ENCODE data around the gene ARNT2.

ARNT2 gene

GRCh38 chr15:80419546-80419945, 15.4 kb downstream of the ARNT2 start:
- H3K4me1 ChIP-seq (ENCODE audit: control insufficient read depth in 2 of 2, insufficient read depth in 1 of 2, low read depth in 1 of 2, low read length in 2 of 2): peaks cover 9 to 10% of the 10 kb centered on the region in 2 donors
- no peak overlapping the region for H2BK15ac ChIP-seq (ENCODE audit: low read length)
- H3K14ac ChIP-seq (ENCODE audit: low read length): no peak overlapping the region
- no peak overlapping the region for H2AK5ac ChIP-seq (ENCODE audit: low read depth, low read length)
- no peak overlapping the region for H2BK12ac ChIP-seq (ENCODE audit: low read length)
- H3K4me2 ChIP-seq (ENCODE audit: insufficient read depth, low read length, poor library complexity, severe bottlenecking): no peak overlapping the region
- no peak overlapping the region for H4K8ac ChIP-seq (ENCODE audit: low read depth, low read length)
- H3K36me3 ChIP-seq (replicated peaks in 1 of 2; ENCODE audit: control insufficient read depth in 2 of 2, insufficient read depth in 2 of 2, low read length in 2 of 2): peaks cover 0 to 3% of the 10 kb centered on the region in 2 donors
- H3K9me3 ChIP-seq (replicated peaks in 1 of 2; ENCODE audit: control insufficient read depth in 2 of 2, insufficient read depth in 1 of 2, low read depth in 1 of 2, low read length in 2 of 2): peaks cover 0 to 16% of the 10 kb centered on the region in 2 donors
- H3K18ac ChIP-seq (ENCODE audit: low read length): no peak overlapping the region
- WGBS, 2 donors (ENCODE audit: extremely low coverage in 2 of 2, insufficient read length in 2 of 2, insufficient replicate concordance in 1 of 2): no CpG with 5 or more reads among the region's 5 CpGs
- H3K4me3 ChIP-seq (ENCODE audit: low read length in 2 of 2): no peak overlapping the region
- H2AFZ ChIP-seq (ENCODE audit: low read length): no peak overlapping the region
- no peak overlapping the region for H2BK5ac ChIP-seq (ENCODE audit: low read length)
- H3K4ac ChIP-seq (ENCODE audit: low read length): no peak overlapping the region
- H2BK120ac ChIP-seq (ENCODE audit: low read depth, low read length): no peak overlapping the region
- no peak overlapping the region for H3K23ac ChIP-seq (ENCODE audit: low read depth, low read length, poor library complexity)
- H3K27me3 ChIP-seq (ENCODE audit: control insufficient read depth in 3 of 3, insufficient read depth in 3 of 3, low read depth in 1 of 3, low read length in 3 of 3): no peaks in the 10 kb centered on the region
- H3K27ac ChIP-seq (replicated peaks; ENCODE audit: low read length): no peak overlapping the region
- no peak for DNase-seq (ENCODE audit: low spot score)
- peaks cover 7% of the 10 kb centered on the region for H3K79me1 ChIP-seq (ENCODE audit: low read depth, low read length)
- no peak overlapping the region for H3K9ac ChIP-seq (ENCODE audit: low read depth, low read length, poor library complexity)
- H4K91ac ChIP-seq (ENCODE audit: low read depth, low read length, poor library complexity): no peak overlapping the region

- no peaks in the 10 kb centered on the region for H3K4me1 ChIP-seq (ENCODE audit: control insufficient read depth in 2 of 2, insufficient read depth in 1 of 2, low read depth in 1 of 2, low read length in 2 of 2)
- no peak overlapping the region for H4K91ac ChIP-seq (ENCODE audit: low read depth, low read length, poor library complexity)
- no peak overlapping the region for H2BK12ac ChIP-seq (ENCODE audit: low read length)
- no peak for DNase-seq (ENCODE audit: low spot score)
- H2BK5ac ChIP-seq (ENCODE audit: low read length): no peak overlapping the region
- no peaks in the 10 kb centered on the region for H3K36me3 ChIP-seq (replicated peaks in 1 of 2; ENCODE audit: control insufficient read depth in 2 of 2, insufficient read depth in 2 of 2, low read length in 2 of 2)
- H2AK5ac ChIP-seq (ENCODE audit: low read depth, low read length): no peak overlapping the region
- no peak overlapping the region for H3K9ac ChIP-seq (ENCODE audit: low read depth, low read length, poor library complexity)
- no peak overlapping the region for H3K4ac ChIP-seq (ENCODE audit: low read length)
- no peak overlapping the region for H3K27ac ChIP-seq (replicated peaks; ENCODE audit: low read length)
- peaks cover 0 to 16% of the 10 kb centered on the region in 2 donors for H3K9me3 ChIP-seq (replicated peaks in 1 of 2; ENCODE audit: control insufficient read depth in 2 of 2, insufficient read depth in 1 of 2, low read depth in 1 of 2, low read length in 2 of 2)
- H2BK120ac ChIP-seq (ENCODE audit: low read depth, low read length): no peak overlapping the region
- H4K8ac ChIP-seq (ENCODE audit: low read depth, low read length): no peak overlapping the region
- no peak overlapping the region for H2AFZ ChIP-seq (ENCODE audit: low read length)
- H3K23ac ChIP-seq (ENCODE audit: low read depth, low read length, poor library complexity): no peak overlapping the region
- WGBS, 2 donors (ENCODE audit: extremely low coverage in 2 of 2, insufficient read length in 2 of 2, insufficient replicate concordance in 1 of 2): no CpG with 5 or more reads among the region's 2 CpGs
- no peak overlapping the region for H3K18ac ChIP-seq (ENCODE audit: low read length)
- no peak overlapping the region for H3K4me3 ChIP-seq (ENCODE audit: low read length in 2 of 2)
- H3K14ac ChIP-seq (ENCODE audit: low read length): no peak overlapping the region
- no peak overlapping the region for H3K4me2 ChIP-seq (ENCODE audit: insufficient read depth, low read length, poor library complexity, severe bottlenecking)
- no peaks in the 10 kb centered on the region for H3K27me3 ChIP-seq (ENCODE audit: control insufficient read depth in 3 of 3, insufficient read depth in 3 of 3, low read depth in 1 of 3, low read length in 3 of 3)
- no peak overlapping the region for H2BK15ac ChIP-seq (ENCODE audit: low read length)
- peaks cover 7% of the 10 kb centered on the region for H3K79me1 ChIP-seq (ENCODE audit: low read depth, low read length)
These were observed 16.5 kb downstream of the ARNT2 start for GRCh38 chr15:80420658-80421057.

- Histone ChIP-seq H3K4me3 (ENCODE audit: low read length in 2 of 2) (no peak overlapping the region), H3K23ac (ENCODE audit: low read depth, low read length, poor library complexity) (no peak overlapping the region), H3K18ac (ENCODE audit: low read length) (no peak overlapping the region), H3K9me3 (replicated peaks in 1 of 2; ENCODE audit: control insufficient read depth in 2 of 2, insufficient read depth in 1 of 2, low read depth in 1 of 2, low read length in 2 of 2) (peaks cover 0 to 27% of the 10 kb centered on the region in 2 donors), H3K27me3 (ENCODE audit: control insufficient read depth in 3 of 3, insufficient read depth in 3 of 3, low read depth in 1 of 3, low read length in 3 of 3) (no peaks in the 10 kb centered on the region), H2BK15ac (ENCODE audit: low read length) (no peak overlapping the region), H3K9ac (ENCODE audit: low read depth, low read length, poor library complexity) (no peak overlapping the region), H3K4ac (ENCODE audit: low read length) (no peak overlapping the region), H3K79me1 (ENCODE audit: low read depth, low read length) (peaks cover 7% of the 10 kb centered on the region), H2BK5ac (ENCODE audit: low read length) (no peak overlapping the region), H3K4me1 (ENCODE audit: control insufficient read depth in 2 of 2, insufficient read depth in 1 of 2, low read depth in 1 of 2, low read length in 2 of 2) (no peaks in the 10 kb centered on the region), H3K14ac (ENCODE audit: low read length) (no peak overlapping the region), H2AK5ac (ENCODE audit: low read depth, low read length) (no peak overlapping the region), H4K91ac (ENCODE audit: low read depth, low read length, poor library complexity) (no peak overlapping the region), H3K4me2 (ENCODE audit: insufficient read depth, low read length, poor library complexity, severe bottlenecking) (no peak overlapping the region), H3K27ac (replicated peaks; ENCODE audit: low read length) (no peak overlapping the region), H2AFZ (ENCODE audit: low read length) (no peak overlapping the region), H4K8ac (ENCODE audit: low read depth, low read length) (no peak overlapping the region), H3K36me3 (replicated peaks in 1 of 2; ENCODE audit: control insufficient read depth in 2 of 2, insufficient read depth in 2 of 2, low read length in 2 of 2) (peaks cover 0 to 3% of the 10 kb centered on the region in 2 donors), H2BK12ac (ENCODE audit: low read length) (no peak overlapping the region), H2BK120ac (ENCODE audit: low read depth, low read length) (no peak overlapping the region)
- no peak for DNase-seq (ENCODE audit: low spot score)
- WGBS, 2 donors (ENCODE audit: extremely low coverage in 2 of 2, insufficient read length in 2 of 2, insufficient replicate concordance in 1 of 2): no CpG with 5 or more reads among the region's 4 CpGs
These were observed 19.0 kb downstream of the ARNT2 start for GRCh38 chr15:80423215-80423614.

DNA sequence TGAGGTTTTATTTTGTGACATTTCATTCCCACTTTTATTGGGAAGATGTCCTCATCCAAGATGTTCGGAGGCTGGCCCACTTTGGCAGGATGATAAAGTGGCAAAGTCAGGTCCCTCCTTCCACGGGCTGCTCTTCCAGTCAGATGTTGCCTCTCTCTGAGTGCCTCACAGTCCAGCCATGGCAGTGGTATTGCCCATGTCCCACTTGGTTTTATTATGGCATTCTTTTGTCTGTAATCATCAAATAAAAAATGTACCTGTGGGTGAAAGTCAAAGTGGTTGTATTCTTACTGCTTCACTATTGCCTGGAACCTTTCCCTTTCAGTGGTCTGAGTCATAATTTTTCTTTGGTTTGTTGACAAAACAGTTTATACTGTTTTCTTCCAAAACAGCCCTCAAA, 20.2 kb downstream of the ARNT2 start:
- Histone ChIP-seq H3K18ac (ENCODE audit: low read length) (no peak overlapping the region), H3K79me1 (ENCODE audit: low read depth, low read length) (peaks cover under 1% of the 10 kb centered on the region), H3K9ac (ENCODE audit: low read depth, low read length, poor library complexity) (no peak overlapping the region), H2BK120ac (ENCODE audit: low read depth, low read length) (no peak overlapping the region), H3K14ac (ENCODE audit: low read length) (no peak overlapping the region), H3K4me3 (ENCODE audit: low read length in 2 of 2) (no peak overlapping the region), H4K91ac (ENCODE audit: low read depth, low read length, poor library complexity) (no peak overlapping the region), H3K36me3 (replicated peaks in 1 of 2; ENCODE audit: control insufficient read depth in 2 of 2, insufficient read depth in 2 of 2, low read length in 2 of 2) (peaks cover 0 to 5% of the 10 kb centered on the region in 2 donors), H3K27me3 (ENCODE audit: control insufficient read depth in 3 of 3, insufficient read depth in 3 of 3, low read depth in 1 of 3, low read length in 3 of 3) (no peaks in the 10 kb centered on the region), H3K27ac (replicated peaks; ENCODE audit: low read length) (no peak overlapping the region), H3K23ac (ENCODE audit: low read depth, low read length, poor library complexity) (no peak overlapping the region), H4K8ac (ENCODE audit: low read depth, low read length) (no peak overlapping the region), H3K9me3 (replicated peaks in 1 of 2; ENCODE audit: control insufficient read depth in 2 of 2, insufficient read depth in 1 of 2, low read depth in 1 of 2, low read length in 2 of 2) (peaks cover 0 to 30% of the 10 kb centered on the region in 2 donors), H2AK5ac (ENCODE audit: low read depth, low read length) (no peak overlapping the region), H2BK5ac (ENCODE audit: low read length) (no peak overlapping the region), H3K4me2 (ENCODE audit: insufficient read depth, low read length, poor library complexity, severe bottlenecking) (no peak overlapping the region), H2AFZ (ENCODE audit: low read length) (no peak overlapping the region), H3K4me1 (ENCODE audit: control insufficient read depth in 2 of 2, insufficient read depth in 1 of 2, low read depth in 1 of 2, low read length in 2 of 2) (no peaks in the 10 kb centered on the region), H3K4ac (ENCODE audit: low read length) (no peak overlapping the region), H2BK12ac (ENCODE audit: low read length) (no peak overlapping the region), H2BK15ac (ENCODE audit: low read length) (no peak overlapping the region)
- WGBS, 2 donors (ENCODE audit: extremely low coverage in 2 of 2, insufficient read length in 2 of 2, insufficient replicate concordance in 1 of 2): no CpG with 5 or more reads among the region's 2 CpGs
- no peak for DNase-seq (ENCODE audit: low spot score)

All from neuronal stem cell (in vitro differentiated cells).